ENCODE data around the gene PAX4. TPM values are rescaled to one million over a fixed set of nuclear protein-coding genes. Genes with fewer than 3 reads are reported as not detected.

Gene PAX4
- total and polyA plus RNA-seq, 9 of the 15 experiments (the other 6 are each of a cell fraction or from before 2014, with no cell fraction given): not detected

- TF ChIP-seq, protein P1, sequence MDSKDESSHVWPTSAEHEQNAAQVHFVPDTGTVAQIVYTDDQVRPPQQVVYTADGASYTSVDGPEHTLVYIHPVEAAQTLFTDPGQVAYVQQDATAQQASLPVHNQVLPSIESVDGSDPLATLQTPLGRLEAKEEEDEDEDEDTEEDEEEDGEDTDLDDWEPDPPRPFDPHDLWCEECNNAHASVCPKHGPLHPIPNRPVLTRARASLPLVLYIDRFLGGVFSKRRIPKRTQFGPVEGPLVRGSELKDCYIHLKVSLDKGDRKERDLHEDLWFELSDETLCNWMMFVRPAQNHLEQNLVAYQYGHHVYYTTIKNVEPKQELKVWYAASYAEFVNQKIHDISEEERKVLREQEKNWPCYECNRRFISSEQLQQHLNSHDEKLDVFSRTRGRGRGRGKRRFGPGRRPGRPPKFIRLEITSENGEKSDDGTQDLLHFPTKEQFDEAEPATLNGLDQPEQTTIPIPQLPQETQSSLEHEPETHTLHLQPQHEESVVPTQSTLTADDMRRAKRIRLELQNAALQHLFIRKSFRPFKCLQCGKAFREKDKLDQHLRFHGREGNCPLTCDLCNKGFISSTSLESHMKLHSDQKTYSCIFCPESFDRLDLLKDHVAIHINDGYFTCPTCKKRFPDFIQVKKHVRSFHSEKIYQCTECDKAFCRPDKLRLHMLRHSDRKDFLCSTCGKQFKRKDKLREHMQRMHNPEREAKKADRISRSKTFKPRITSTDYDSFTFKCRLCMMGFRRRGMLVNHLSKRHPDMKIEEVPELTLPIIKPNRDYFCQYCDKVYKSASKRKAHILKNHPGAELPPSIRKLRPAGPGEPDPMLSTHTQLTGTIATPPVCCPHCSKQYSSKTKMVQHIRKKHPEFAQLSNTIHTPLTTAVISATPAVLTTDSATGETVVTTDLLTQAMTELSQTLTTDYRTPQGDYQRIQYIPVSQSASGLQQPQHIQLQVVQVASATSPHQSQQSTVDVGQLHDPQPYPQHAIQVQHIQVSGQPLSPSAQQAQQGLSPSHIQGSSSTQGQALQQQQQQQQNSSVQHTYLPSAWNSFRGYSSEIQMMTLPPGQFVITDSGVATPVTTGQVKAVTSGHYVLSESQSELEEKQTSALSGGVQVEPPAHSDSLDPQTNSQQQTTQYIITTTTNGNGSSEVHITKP (IDR thresholded peaks at IDR 0.05; ENCODE audit: partially characterized antibody): no peak
- TF ChIP-seq, protein P2, sequence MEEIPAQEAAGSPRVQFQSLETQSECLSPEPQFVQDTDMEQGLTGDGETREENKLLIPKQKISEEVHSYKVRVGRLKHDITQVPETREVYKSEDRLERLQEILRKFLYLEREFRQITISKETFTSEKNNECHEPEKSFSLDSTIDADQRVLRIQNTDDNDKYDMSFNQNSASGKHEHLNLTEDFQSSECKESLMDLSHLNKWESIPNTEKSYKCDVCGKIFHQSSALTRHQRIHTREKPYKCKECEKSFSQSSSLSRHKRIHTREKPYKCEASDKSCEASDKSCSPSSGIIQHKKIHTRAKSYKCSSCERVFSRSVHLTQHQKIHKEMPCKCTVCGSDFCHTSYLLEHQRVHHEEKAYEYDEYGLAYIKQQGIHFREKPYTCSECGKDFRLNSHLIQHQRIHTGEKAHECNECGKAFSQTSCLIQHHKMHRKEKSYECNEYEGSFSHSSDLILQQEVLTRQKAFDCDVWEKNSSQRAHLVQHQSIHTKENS (CRISPR knock-in tag; IDR thresholded peaks at IDR 0.05): no peak
- TF ChIP-seq, protein P3, sequence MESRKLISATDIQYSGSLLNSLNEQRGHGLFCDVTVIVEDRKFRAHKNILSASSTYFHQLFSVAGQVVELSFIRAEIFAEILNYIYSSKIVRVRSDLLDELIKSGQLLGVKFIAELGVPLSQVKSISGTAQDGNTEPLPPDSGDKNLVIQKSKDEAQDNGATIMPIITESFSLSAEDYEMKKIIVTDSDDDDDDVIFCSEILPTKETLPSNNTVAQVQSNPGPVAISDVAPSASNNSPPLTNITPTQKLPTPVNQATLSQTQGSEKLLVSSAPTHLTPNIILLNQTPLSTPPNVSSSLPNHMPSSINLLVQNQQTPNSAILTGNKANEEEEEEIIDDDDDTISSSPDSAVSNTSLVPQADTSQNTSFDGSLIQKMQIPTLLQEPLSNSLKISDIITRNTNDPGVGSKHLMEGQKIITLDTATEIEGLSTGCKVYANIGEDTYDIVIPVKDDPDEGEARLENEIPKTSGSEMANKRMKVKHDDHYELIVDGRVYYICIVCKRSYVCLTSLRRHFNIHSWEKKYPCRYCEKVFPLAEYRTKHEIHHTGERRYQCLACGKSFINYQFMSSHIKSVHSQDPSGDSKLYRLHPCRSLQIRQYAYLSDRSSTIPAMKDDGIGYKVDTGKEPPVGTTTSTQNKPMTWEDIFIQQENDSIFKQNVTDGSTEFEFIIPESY (CRISPR knock-in tag; IDR thresholded peaks at IDR 0.05): no peak
- no peak for TF ChIP-seq MCM2 (IDR thresholded peaks at IDR 0.05; ENCODE audit: low read depth)
- TF ChIP-seq ZNF592 (IDR thresholded peaks at IDR 0.05): peak; percentile 54
- TF ChIP-seq, protein P4, sequence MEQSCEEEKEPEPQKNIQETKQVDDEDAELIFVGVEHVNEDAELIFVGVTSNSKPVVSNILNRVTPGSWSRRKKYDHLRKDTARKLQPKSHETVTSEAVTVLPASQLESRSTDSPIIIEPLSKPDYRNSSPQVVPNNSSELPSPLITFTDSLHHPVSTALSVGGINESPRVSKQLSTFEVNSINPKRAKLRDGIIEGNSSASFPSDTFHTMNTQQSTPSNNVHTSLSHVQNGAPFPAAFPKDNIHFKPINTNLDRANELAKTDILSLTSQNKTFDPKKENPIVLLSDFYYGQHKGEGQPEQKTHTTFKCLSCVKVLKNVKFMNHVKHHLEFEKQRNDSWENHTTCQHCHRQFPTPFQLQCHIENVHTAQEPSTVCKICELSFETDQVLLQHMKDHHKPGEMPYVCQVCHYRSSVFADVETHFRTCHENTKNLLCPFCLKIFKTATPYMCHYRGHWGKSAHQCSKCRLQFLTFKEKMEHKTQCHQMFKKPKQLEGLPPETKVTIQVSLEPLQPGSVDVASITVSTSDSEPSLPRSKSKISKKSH (CRISPR knock-in tag; IDR thresholded peaks at IDR 0.05): no peak
- no peak for TF ChIP-seq THRAP3 (IDR thresholded peaks at IDR 0.05; ENCODE audit: borderline replicate concordance)
- TF ChIP-seq PPARD (CRISPR knock-in tag; IDR thresholded peaks at IDR 0.05): no peak
- TF ChIP-seq FOXA3 (CRISPR knock-in tag; conservative IDR thresholded peaks at IDR 0.05 in 1 of 2, IDR thresholded peaks at IDR 0.05 in 1 of 2): no peak
These were observed 34.6 kb upstream of the PAX4 start (continued) for GRCh38 chr7:127652333-127653248.

All from K562 (cell line).